H4 (cell line): ENCODE results near the gene ANKS1B. TPM values are rescaled to one million over a fixed set of nuclear protein-coding genes. Genes with fewer than 3 reads are reported as not detected.
"Not testable (repeated sequence)": the region's sequence is repeated elsewhere in the genome, so short reads cannot be mapped to it uniquely, and the experiment has no call there.

ENCODE experiments used
- DNase-seq: peaks from one replicate; pipeline ENCODE4 v3.0.0-alpha.2; 2015; ENCODE audit warnings: low spot score
- total RNA-seq: library from RNA; depleted of rRNA; stranded (reverse); fragments of >200 nt; shearing (Covaris generic); gene quantifications from 2 replicates; pipeline ENCODE4 v1.2.3, GENCODE V29; 2014

The ANKS1B gene
- total RNA-seq, 1 experiment from 2014 or later, result 1.8 TPM

DNA sequence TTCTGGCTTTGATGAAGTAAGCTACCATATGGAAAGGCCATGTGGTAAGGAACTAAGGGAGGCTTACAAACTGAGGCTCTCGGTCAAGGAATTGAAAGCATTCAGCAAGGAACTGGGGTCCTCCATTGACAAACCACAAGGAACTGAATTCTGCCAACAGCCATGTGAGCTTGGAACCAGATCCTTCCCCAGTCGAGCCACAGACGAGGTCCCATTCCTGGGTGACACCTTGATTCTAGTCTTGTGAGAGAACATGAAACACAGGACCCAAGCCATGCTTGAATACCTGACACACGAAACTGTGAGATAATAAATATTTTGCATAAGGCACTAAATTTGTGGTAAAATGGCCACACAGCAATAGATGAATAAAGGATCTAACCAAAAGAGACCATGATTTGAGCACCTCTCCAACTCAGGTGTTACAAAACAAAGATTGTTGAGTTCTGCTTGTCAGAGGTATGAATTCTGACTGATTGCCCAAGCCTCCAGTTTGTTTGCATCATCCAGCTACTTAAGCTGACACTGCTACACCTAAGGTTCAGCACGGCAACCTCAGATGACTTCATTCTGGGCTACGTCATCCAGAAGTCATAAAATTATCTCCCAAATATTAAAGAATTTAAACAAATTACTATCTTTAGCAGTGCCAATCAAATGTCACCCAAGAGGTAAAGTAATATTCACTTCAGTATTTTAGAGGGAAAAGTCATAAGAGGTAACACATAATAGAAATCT lies 277.8 kb downstream of the ANKS1B start:
- DNase-seq, result no peak

DNA sequence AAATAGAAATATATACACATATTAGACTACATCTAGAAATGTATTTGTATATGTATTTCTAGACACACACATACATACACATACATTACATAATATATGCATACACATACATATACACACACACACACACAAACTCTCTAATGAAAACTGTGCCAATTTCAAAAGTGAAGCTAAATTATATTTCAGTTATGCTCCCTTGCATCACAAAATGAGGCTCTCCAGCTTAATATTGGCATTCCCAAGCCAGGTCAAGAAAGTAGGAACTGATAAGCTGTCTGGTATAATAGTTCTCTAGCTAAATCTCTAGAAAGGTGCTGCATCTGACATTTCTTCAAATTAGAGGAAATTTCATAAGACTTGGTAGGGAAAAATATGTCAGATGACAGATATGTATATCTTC lies 280.3 kb downstream of the ANKS1B start:
- no peak for DNase-seq

DNA sequence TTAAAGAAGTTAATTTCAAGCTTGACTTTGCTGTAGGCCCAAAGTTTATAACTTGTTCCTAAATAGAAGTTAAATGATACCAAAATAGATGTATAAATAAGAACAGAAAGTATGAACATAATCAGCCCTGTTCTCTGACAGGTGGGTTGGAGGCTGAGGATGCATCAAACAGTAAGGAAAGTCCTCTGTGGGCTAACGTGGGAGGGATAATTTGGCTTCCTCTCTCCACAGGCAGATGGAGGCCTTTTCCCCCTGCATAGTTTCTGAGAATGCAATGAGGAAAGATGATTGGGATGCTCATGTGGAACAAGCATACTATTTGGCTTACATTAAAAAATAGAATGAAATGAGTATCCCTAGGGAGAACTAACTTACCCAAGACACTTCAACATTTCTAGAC lies 280.7 kb downstream of the ANKS1B start:
- DNase-seq, result no peak

DNA sequence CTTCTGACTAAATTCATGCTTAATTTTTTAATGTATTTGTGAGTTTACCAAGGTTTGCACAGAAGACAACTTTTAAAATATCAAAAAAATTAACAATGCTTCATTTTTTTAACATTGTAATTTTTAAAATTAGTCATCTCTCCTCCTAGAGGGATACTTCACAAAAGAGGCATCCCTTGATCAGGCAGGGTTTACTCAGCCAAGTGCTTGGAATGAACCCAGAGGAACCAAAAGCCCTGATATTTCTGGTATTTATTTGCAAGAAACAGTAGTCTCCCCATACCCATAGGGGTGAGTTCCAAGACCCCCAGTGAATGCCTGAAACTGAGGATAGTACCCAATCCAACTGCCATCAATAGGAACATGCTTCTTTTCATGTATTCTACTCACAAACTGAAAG lies 284.7 kb downstream of the ANKS1B start:
- no peak for DNase-seq

DNA sequence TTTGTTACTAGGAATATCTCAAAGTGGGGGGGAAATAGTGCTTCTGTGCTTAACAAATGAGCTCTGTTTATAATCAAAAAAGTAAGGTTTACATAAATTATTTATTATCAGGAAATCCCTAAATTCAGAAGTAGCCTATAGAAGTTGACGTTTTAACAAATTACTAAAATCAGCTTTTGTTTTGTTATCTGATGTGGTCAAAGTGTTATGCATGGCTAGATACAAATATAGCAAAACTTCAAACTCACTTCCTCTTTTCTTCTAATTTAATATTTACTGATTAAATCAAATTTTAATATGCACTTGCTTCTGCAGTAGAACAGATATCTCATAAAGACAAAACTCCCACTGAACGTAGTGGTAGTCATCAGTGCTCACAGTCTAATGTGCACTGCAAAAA lies 289.7 kb downstream of the ANKS1B start:
- DNase-seq, result no peak

DNA sequence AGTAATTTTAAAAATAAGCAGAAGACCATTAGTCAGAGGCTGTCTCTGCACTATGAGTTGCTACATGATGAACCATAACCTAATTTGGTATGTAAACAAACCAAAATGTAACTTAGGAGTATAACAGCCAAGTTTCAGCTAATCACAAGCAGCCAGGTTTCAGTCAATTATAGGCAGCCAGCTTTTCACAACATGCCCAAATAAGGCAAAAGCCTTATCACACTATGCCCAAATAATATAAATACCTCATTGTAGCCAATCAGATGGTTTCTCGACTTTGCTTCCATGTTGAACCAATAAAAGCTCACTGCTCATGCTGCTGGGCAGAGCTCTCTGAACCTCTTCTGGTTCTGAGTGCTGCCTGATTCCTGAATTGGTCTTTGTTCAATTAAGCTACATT lies 298.6 kb downstream of the ANKS1B start:
- DNase-seq, result peak; percentile 3

DNA sequence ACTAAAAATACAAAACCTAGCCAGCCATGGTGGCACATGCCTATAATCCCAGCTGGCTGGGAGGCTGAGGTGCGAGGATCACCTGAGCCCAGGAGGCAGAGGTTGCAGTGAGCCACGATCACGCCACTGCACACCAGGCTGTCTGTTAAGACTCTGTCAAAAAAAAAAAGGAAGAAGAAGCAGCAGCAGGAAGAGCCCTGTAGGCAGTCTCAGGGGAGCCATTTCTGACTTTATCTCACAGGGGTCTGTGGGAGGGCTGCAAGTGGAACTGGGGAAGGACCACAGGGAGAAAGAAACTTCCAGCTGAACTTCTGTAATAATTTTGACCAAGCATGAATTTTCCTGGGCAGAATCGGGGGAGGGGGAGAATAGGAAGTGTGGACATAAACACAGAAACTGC lies 304.5 kb downstream of the ANKS1B start:
- DNase-seq, result no peak

DNA sequence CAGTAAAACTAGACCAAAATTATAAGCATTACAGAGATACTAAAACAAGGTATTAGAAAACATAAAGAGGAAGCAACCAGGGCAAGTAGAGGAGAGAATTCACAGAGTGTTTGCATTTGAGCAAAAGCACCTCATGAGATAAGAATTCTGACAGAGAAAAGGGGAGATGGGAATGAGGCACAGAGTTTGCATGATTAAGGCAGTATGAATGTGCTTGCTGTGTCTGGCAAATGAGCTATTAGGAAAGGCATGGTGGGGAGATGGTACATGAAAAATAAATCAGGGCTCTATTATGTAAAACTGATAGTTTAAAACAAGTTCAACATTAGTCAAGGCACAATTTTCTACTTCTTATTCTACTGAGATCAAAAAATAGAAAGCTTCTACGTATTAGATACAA lies 314.1 kb downstream of the ANKS1B start:
- DNase-seq, result no peak

DNA sequence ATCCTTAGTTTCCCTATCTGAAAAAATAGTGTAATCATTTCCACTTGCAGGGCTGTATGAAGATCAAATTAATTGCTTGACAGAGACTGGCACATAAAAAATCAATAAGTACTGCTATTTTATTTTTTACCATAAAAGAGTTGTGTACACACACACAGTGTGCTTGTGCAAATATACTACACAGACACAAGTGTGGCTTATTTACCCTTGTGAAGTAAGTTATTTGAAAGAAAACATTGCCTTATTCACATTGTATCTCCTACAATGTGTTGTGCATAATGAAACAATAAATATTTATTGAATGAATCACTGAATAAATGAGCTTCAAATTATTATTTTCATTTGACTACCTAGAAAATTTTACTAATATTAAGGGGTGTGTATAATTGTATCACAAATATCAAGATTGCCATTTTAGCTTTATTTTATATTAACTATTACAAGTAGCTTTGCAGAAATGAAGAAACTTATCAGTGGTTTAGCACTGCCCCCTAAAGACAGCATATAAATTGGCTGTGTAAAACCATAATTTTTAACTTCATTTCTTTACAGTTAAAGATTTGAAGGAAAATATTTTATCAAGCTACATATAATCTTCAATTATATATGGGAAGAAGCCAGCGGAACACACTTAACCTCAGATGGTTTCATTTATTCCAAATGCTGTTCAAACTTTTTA lies 325.9 kb downstream of the ANKS1B start:
- no peak for DNase-seq

DNA sequence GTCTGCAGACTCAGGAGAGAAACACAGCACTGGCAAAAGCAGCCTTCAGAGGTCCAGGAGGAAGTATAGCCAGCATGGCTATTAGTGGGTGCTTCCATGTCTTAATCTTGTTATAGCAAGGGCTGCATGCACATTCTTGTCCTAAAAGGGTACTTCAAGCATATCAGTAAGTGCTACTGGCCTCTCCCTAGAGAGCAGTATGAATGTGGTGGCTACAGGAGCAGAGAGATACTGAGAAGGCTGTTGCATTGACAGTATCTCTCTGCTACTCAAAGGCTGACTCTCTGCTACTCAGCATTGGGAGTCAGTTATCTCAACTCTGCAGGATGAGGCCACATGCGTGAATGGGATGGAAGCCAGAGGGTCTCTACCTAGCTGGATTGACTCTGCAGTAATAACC lies 335.2 kb downstream of the ANKS1B start:
- DNase-seq, result no peak

DNA sequence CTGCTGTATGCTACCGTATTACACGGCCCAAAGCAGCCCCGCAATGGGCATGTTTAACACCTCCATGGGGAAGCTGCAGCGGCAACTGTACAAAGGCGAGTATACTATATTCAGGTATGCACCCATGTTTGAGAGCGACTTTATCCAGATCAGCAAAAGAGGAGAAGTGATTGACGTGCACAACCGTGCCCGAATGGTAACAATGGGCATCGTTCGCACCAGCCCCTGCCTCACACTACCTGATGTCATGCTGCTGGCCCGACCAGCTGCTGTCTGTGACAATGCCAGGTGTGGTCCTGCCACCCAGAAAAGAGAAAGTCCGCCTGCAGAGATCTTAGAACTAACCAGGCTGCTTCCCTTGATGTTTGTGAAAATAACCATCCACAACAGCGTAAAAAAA lies 336.6 kb downstream of the ANKS1B start:
- no peak for DNase-seq

DNA sequence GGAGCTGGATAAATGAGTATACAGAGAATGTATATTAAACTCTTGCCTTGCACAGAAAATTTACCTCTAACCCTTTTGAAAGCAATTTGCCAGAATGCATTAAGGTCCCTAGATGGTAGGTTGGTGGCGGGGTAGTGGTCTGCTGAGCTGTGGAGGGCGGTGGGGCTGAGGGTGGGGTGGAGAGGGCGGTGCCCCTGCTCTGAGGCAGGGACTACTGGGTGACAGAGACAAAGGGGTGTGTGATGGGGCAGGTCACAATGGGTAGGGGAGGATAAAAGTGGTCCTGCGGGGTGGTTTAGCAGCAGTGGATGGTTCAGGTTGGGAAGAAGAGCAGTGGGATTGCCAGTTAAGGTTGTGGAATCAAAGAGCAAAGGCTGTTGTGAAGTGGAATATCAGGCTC lies 337.3 kb downstream of the ANKS1B start, which contains the start of gene GARIN6:
TSS of gene GARIN6 (plus strand) at position 301 of the 400 bp plus-strand sequence. CDS start 422 bp downstream, outside the sequence.
- no peak for DNase-seq

DNA sequence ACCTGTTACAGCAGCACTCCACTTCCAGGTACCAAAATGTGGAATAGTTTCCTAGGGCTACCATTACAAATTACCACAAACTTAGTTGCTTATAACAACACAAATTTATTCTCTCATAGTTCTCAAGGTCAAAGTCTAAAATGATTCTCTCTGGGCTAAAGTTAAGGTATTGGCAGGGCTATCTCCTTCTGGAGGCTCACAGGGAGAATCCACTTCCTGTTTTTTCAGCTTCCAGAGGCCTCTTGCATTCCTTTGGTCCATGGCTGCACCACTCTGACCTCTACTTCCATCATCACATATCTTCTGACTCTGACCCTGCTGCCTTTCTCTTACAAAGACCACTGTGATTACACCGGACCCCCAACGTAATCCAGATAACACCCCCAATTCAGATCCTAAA lies 340.1 kb downstream of the ANKS1B start:
- no peak for DNase-seq

DNA sequence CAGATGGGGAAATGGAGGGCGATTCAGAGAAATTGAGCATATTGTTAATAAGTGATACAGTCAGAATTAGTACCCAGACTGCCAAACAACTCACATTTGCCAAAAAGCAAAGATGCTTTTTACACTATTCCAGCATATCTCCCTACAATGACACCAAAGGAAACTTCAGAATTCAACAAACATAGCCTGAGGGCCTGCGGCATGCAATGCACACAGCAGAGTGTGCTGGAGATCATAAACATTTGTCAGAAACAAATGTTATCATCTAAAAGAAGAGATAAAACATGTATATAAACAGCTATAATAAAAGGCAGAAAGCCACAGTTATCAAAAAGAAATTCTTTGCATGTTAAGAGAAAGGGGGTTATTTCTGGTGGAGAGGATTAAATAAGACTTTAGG lies 357.3 kb downstream of the ANKS1B start:
- no peak for DNase-seq

DNA sequence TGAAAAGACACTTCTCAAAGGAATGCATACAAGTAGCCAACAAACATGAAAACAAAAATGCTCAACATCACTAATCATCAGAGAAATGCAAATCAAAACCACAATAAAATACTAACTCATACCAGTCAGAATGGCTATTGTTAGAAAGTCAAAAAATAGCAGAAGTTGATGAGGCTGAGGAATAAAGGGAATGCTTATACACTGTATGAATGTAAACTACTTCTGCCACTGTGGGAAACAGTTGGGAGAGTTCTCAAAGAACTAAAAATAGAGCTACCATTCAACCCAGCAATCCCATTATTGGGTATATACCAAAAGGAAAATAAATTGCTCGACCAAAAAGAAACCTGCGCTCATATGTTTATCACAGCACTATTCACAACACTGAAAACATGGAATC lies 360.1 kb downstream of the ANKS1B start:
- DNase-seq, result not testable (repeated sequence)

DNA sequence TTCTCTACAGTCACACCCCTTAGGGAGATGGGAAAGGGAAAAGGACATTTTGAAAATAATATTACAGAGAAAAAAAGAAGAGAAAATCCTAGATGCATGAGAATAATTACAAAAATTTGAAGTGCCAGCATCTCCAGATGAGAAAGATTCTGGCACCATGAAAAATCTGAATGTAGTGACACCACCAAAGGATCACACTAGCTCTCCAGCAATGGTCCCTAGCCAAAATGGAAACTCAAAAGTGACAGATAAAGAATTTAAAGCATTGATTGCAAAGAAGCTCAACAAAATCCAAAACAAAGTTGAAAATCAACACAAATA lies 364.6 kb downstream of the ANKS1B start:
- no peak for DNase-seq

DNA sequence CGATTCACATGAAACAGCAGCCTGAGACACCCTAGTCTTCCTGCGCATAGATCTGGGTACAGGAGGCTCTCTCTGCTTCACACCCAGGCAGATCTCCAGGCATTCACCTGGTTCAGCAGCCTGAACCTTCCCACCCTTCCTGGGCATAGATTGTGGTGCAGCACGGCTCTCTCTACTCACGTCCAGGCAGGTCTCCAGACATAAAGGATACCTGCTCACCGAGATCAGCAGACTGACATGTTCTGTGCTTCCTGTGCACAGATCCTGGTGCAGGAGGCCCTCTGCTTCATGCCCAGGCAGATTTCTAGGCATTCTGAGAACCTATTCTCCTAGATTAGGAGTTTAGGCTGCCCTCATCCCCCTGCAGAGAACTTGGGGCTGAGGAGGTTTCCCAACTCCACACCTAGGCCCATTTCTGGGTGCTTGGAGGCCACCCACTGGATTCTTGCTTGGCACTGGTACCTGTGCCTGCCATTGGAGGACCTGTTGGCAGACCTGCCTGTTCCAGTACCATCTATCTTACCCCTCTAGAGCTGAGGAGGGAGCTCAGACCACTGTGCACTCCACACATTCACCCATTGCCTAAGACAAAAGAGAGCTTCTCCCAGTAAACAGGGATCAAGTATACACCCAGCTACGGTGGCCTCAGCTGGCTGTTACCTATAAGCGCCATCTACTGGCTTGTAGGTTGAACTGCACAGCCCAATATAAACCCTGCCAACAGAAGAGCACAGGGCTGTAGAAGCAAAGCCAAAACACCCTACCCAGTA lies 365.2 kb downstream of the ANKS1B start:
- peak; percentile 36 for DNase-seq

DNA sequence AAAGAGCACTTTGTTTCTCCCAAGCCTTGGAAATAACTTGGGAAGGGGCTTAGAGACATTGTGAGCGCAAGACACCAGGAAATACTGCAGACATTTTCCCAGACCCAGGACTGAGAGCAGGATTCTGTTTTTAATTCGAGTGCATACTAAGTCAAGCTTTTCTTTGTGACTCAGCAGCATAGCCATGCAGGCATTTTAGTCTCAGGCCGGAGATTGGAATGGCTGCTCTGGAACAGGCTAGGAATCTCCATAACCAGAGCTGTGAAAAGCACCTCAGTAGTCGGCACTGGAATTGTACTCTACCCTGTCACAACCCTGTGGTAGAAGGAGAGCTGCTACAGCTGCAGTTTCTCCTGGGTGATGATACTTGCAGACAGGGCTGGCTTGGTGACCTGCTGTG lies 366.1 kb downstream of the ANKS1B start:
- DNase-seq, result no peak

DNA sequence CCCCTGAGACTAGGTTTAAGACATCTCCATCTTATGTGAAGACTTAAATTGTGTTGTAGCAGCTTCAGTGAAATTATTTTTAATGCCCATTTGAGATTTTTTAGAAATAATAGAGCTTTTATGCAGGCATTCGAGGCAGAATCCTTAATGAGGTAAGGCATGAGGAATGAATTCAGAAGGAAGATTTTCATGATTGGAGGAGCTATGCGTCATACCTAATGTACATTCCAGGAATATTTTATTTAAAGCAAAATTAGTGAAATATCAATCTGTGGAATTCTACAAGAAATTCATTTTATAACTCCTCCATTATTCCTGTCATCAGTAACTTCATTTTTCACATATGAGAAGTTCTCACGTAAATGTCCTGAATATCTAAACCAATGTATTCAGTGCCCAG lies 373.1 kb downstream of the ANKS1B start:
- no peak for DNase-seq

DNA sequence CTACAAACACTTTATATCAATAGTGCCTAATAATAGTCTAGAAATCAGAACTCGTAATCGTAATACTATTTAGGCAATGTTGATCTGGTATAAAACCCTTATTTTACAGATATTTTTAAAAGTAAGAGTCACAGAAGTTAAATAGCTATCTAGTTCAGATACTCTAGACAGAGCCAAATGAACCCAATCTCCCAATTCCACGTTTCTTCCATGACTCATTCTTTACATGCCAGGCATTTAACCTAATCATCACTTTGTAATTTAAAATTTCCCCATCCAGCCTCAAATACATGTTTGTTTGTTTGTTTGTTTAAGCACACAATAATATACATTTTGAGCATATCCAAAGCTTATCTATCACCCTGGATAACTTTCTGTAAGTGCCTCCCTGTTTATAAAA lies 373.6 kb downstream of the ANKS1B start:
- DNase-seq, result no peak

DNA sequence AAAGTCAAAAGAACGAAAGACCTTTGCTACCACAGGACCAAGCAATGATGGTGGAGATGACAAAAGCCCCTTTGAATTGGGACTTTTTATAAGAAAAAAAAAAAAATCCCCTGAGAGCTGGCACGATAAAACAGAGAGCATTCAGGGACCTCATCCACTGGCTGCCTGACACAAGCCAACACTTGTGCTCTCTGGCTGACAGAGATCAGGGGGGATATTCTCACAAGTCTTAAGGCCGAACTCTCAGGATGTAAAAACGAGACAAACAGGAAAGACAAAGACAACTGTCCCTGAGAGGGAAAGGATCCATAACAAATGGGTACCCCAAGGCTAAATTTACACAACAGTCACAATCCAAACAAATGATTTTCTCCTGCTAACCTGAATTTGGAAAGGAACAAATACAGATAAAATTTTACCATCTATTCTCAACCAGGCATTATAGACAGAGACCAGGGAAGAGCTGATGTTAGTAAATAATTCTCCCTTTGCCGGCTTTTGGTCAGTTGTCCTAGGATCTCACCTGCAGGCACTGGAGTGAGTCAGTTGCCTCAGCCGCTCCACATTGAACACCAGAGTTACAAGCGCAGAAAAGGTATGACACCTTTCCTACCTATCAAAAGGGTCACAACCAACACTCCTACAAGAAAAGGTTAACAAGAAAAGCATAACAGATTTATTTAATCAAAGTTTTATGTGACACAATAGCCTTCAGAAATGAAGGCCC lies 375.1 kb downstream of the ANKS1B start:
- no peak for DNase-seq

DNA sequence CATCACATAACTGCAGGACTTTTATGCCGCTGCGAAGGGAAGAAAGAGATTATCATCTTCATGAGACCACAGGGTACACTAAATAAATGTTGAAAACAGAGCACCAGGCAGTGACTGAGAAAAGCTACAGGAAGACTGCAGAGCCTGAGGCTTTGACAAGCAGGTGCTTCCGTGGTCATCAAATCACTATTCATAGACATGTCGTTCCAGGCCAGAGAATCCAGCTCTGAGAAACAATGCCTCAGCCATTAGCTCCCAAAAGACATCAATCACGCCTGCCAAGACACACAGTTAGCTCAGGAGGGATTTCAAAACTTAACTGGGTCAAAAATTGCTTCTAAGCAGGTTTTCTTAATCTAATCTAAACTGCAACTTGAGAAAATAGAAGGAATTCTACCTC lies 384.3 kb downstream of the ANKS1B start:
- DNase-seq, result no peak
